WTC11 (cell line): ENCODE results near the gene SHISA6.

Source experiments
- EMX1 ChIP-seq: fragments of 250-450 bp; sonication (Bioruptor Pico); IDR thresholded peaks from 2 replicates; pipeline ENCODE4 v1.8.0; 2021; ENCODE audit warnings: mild to moderate bottlenecking
- FOXP1 ChIP-seq: sonication (generic); formaldehyde crosslinking; IDR thresholded peaks from 2 replicates; pipeline ENCODE4 v1.8.0; 2022; ENCODE audit warnings: missing genetic modification reagents, mild to moderate bottlenecking, moderate library complexity, borderline replicate concordance
- GABPB1 ChIP-seq: sonication (generic); formaldehyde crosslinking; IDR thresholded peaks from 2 replicates; pipeline ENCODE4 v1.8.1; 2023; ENCODE audit warnings: mild to moderate bottlenecking, missing genetic modification reagents
- KAT7 ChIP-seq: sonication (generic); formaldehyde crosslinking; IDR thresholded peaks from 2 replicates; pipeline ENCODE4 v1.8.1; 2023; ENCODE audit warnings: missing genetic modification reagents, mild to moderate bottlenecking, borderline replicate concordance
- NFATC4 ChIP-seq: fragments of 250-450 bp; sonication (Bioruptor Pico); IDR thresholded peaks from 2 replicates; pipeline ENCODE4 v1.9.0; 2021; ENCODE audit warnings: mild to moderate bottlenecking
- TCF7 ChIP-seq: sonication (generic); formaldehyde crosslinking; IDR thresholded peaks from 2 replicates; pipeline ENCODE4 v1.8.0; 2022; ENCODE audit warnings: mild to moderate bottlenecking, low read depth, missing genetic modification reagents, moderate library complexity
- TEAD1 ChIP-seq: sonication (generic); formaldehyde crosslinking; IDR thresholded peaks from 2 replicates; pipeline ENCODE4 v1.8.0; 2022; ENCODE audit warnings: mild to moderate bottlenecking, missing genetic modification reagents
- TEAD4 ChIP-seq: sonication (generic); formaldehyde crosslinking; IDR thresholded peaks from 2 replicates; pipeline ENCODE4 v1.8.0; 2022; ENCODE audit warnings: mild to moderate bottlenecking, missing genetic modification reagents
- TP53 ChIP-seq: sonication (generic); formaldehyde crosslinking; IDR thresholded peaks from 2 replicates; pipeline ENCODE4 v1.8.1; 2023; ENCODE audit warnings: mild to moderate bottlenecking, missing genetic modification reagents
- ZNF416 ChIP-seq: fragments of 250-450 bp; sonication (Bioruptor Pico); IDR thresholded peaks from 2 replicates; pipeline ENCODE4 v1.9.0; 2021; ENCODE audit warnings: mild to moderate bottlenecking, inconsistent platforms
- TF ChIP-seq, protein P1 (sequence below): fragments of 200-600 bp; IDR thresholded peaks from 2 replicates; pipeline ENCODE4 v1.8.0; 2022; ENCODE audit warnings: antibody characterized with exemption
- TF ChIP-seq, protein P2 (sequence below): sonication (generic); formaldehyde crosslinking; IDR thresholded peaks from 2 replicates; pipeline ENCODE4 v1.8.1; 2023; ENCODE audit warnings: mild to moderate bottlenecking, missing genetic modification reagents
- TF ChIP-seq, protein P3 (sequence below): sonication (generic); formaldehyde crosslinking; IDR thresholded peaks from 2 replicates; pipeline ENCODE4 v1.8.1; 2022; ENCODE audit warnings: mild to moderate bottlenecking, missing genetic modification reagents, moderate library complexity, borderline replicate concordance

DNA sequence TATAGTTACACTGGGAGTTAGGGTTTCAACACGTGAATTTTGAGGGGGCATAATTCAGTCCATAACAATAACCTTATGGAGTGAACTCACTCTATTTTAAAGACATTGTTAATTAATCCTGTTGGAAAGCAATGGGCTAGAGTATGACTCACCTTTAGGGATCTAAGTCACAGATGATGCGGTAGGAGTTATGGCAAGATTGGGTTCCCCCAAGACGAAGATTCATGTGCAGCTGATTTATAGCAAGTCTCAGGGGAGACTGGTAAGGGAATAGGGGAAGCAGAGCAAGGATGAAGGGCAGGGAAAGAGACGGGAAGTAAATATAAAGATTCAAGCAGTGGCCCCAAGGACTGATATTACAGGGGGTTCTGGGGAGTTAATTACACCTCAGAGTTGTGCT, 197.7 kb downstream of the SHISA6 start:
- TF ChIP-seq, protein P1, sequence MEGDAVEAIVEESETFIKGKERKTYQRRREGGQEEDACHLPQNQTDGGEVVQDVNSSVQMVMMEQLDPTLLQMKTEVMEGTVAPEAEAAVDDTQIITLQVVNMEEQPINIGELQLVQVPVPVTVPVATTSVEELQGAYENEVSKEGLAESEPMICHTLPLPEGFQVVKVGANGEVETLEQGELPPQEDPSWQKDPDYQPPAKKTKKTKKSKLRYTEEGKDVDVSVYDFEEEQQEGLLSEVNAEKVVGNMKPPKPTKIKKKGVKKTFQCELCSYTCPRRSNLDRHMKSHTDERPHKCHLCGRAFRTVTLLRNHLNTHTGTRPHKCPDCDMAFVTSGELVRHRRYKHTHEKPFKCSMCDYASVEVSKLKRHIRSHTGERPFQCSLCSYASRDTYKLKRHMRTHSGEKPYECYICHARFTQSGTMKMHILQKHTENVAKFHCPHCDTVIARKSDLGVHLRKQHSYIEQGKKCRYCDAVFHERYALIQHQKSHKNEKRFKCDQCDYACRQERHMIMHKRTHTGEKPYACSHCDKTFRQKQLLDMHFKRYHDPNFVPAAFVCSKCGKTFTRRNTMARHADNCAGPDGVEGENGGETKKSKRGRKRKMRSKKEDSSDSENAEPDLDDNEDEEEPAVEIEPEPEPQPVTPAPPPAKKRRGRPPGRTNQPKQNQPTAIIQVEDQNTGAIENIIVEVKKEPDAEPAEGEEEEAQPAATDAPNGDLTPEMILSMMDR, result no peak
- TF ChIP-seq TP53 (no peak), EMX1 (CRISPR knock-in tag) (no peak), GABPB1 (no peak), NFATC4 (CRISPR knock-in tag) (no peak), TEAD4 (CRISPR knock-in tag) (no peak), FOXP1 (CRISPR knock-in tag) (no peak), ZNF416 (CRISPR knock-in tag) (no peak), TEAD1 (no peak), TCF7 (CRISPR knock-in tag) (no peak), KAT7 (CRISPR knock-in tag) (no peak)
- TF ChIP-seq, protein P2, sequence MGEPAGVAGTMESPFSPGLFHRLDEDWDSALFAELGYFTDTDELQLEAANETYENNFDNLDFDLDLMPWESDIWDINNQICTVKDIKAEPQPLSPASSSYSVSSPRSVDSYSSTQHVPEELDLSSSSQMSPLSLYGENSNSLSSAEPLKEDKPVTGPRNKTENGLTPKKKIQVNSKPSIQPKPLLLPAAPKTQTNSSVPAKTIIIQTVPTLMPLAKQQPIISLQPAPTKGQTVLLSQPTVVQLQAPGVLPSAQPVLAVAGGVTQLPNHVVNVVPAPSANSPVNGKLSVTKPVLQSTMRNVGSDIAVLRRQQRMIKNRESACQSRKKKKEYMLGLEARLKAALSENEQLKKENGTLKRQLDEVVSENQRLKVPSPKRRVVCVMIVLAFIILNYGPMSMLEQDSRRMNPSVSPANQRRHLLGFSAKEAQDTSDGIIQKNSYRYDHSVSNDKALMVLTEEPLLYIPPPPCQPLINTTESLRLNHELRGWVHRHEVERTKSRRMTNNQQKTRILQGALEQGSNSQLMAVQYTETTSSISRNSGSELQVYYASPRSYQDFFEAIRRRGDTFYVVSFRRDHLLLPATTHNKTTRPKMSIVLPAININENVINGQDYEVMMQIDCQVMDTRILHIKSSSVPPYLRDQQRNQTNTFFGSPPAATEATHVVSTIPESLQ (CRISPR knock-in tag), result no peak
- TF ChIP-seq, protein P3, sequence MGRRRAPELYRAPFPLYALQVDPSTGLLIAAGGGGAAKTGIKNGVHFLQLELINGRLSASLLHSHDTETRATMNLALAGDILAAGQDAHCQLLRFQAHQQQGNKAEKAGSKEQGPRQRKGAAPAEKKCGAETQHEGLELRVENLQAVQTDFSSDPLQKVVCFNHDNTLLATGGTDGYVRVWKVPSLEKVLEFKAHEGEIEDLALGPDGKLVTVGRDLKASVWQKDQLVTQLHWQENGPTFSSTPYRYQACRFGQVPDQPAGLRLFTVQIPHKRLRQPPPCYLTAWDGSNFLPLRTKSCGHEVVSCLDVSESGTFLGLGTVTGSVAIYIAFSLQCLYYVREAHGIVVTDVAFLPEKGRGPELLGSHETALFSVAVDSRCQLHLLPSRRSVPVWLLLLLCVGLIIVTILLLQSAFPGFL, result no peak
